Nephron (organoid): Measurements from ENCODE around the gene CTIF.

Source experiments
- H3K27ac Mint-ChIP-seq, 3 experiments: 2 replicates each; pipeline ENCODE4 v1.8.0; 2020; ENCODE audit warnings: mixed read lengths in 3 of 3, mild to moderate bottlenecking in 2 of 3, moderate library complexity in 1 of 3
- H3K27me3 Mint-ChIP-seq: 2 replicates; pipeline ENCODE4 v1.8.0; 2021; ENCODE audit warnings: low read depth, mild to moderate bottlenecking, moderate library complexity, mixed read lengths
- H3K36me3 Mint-ChIP-seq: 2 replicates; pipeline ENCODE4 v1.8.0; 2020; ENCODE audit warnings: low read depth, mixed read lengths
- H3K4me1 Mint-ChIP-seq: 2 replicates; pipeline ENCODE4 v1.8.0; 2020; ENCODE audit warnings: mixed read lengths
- H3K4me3 Mint-ChIP-seq, 3 experiments: 2 replicates each; pipeline ENCODE4 v1.8.0; 2020; ENCODE audit warnings: mild to moderate bottlenecking in 3 of 3, mixed read lengths in 3 of 3, moderate library complexity in 2 of 3
- H3K9me3 Mint-ChIP-seq: 2 replicates; pipeline ENCODE4 v1.8.0; 2020; ENCODE audit warnings: mixed read lengths
- CTCF ChIP-seq, 3 experiments: fragments of 200-600 bp; sonication (generic); IDR thresholded peaks; one replicate each; pipeline ENCODE4 v1.5.0; 2021; ENCODE audit warnings: antibody characterized with exemption in 3 of 3; ENCODE audit not compliant: unreplicated experiment in 3 of 3

CTIF gene

GRCh38 chr18:48575658-48576456, 37.0 kb downstream of the CTIF start:
- TF ChIP-seq CTCF (IDR thresholded peaks at IDR 0.05; ENCODE audit: unreplicated experiment in 3 of 3) = no peak
- Mint-ChIP-seq H3K4me1 (peaks cover 35% of the 10 kb centered on the region), H3K36me3 (peaks cover 20% of the 10 kb centered on the region), H3K4me3 (no peak overlapping the region), H3K27ac (peak overlapping the region; percentile 41 to 78 (median 71)), H3K27me3 (peaks cover 3% of the 10 kb centered on the region), H3K9me3 (peaks cover 7% of the 10 kb centered on the region)

GRCh38 chr18:48576457-48576771, 37.6 kb downstream of the CTIF start:
- Mint-ChIP-seq H3K4me1 (peaks cover 41% of the 10 kb centered on the region), H3K9me3 (peaks cover 7% of the 10 kb centered on the region), H3K27me3 (peaks cover 3% of the 10 kb centered on the region), H3K36me3 (peaks cover 20% of the 10 kb centered on the region), H3K4me3 (no peak overlapping the region), H3K27ac (no peak overlapping the region)
- no peak for TF ChIP-seq CTCF (IDR thresholded peaks at IDR 0.05; ENCODE audit: unreplicated experiment in 3 of 3)

- Mint-ChIP-seq H3K27me3 (peaks cover 3% of the 10 kb centered on the region), H3K36me3 (peaks cover 20% of the 10 kb centered on the region)
- no peak for TF ChIP-seq CTCF (IDR thresholded peaks at IDR 0.05; ENCODE audit: unreplicated experiment in 3 of 3)
Observed at GRCh38 chr18:48577478-48578190, 38.8 kb downstream of the CTIF start.

GRCh38 chr18:48578289-48578688, 39.5 kb downstream of the CTIF start:
- peaks cover 20% of the 10 kb centered on the region for H3K36me3 Mint-ChIP-seq
- peaks cover 3% of the 10 kb centered on the region for H3K27me3 Mint-ChIP-seq
- H3K27ac Mint-ChIP-seq = no peak overlapping the region
- no peak for TF ChIP-seq CTCF (IDR thresholded peaks at IDR 0.05; ENCODE audit: unreplicated experiment in 3 of 3)
- H3K9me3 Mint-ChIP-seq = peaks cover 7% of the 10 kb centered on the region
- peaks cover 45% of the 10 kb centered on the region for H3K4me1 Mint-ChIP-seq
- no peak overlapping the region for H3K4me3 Mint-ChIP-seq

More at GRCh38 chr18:48577478-48578190, 38.8 kb downstream of the CTIF start:
- no peak overlapping the region for H3K4me3 Mint-ChIP-seq
- H3K27ac Mint-ChIP-seq = peak overlapping the region in 1 of 3 experiments; percentile 7
- H3K4me1 Mint-ChIP-seq = peaks cover 47% of the 10 kb centered on the region
- H3K9me3 Mint-ChIP-seq = peaks cover 7% of the 10 kb centered on the region

- peaks cover 20% of the 10 kb centered on the region for H3K36me3 Mint-ChIP-seq
- H3K4me1 Mint-ChIP-seq = peaks cover 46% of the 10 kb centered on the region
- TF ChIP-seq CTCF (IDR thresholded peaks at IDR 0.05; ENCODE audit: unreplicated experiment in 3 of 3) = no peak
Observed at GRCh38 chr18:48580066-48580465, 41.2 kb downstream of the CTIF start.

More at GRCh38 chr18:48580066-48580465, 41.2 kb downstream of the CTIF start:
- Mint-ChIP-seq H3K27ac (no peak overlapping the region), H3K9me3 (peaks cover 7% of the 10 kb centered on the region), H3K27me3 (no peaks in the 10 kb centered on the region), H3K4me3 (no peak overlapping the region)
